GM21515 (cell line): ENCODE results near the gene DPYD.

Experiments used
- ATAC-seq: cut with Tn5 transposase; IDR thresholded peaks from one replicate; pipeline ENCODE4 v1.9.1; 2021; ENCODE audit not compliant: unreplicated experiment

The DPYD gene

GRCh38 chr1:97792655-97793054 lies 128.2 kb downstream of the DPYD start:
- ATAC-seq: no peak

GRCh38 chr1:97791251-97791650 lies 129.6 kb downstream of the DPYD start:
- peak; percentile 80 for ATAC-seq

- ATAC-seq: no peak
Observed at GRCh38 chr1:97787231-97787630, 133.6 kb downstream of the DPYD start.

- ATAC-seq: no peak
Observed at GRCh38 chr1:97784661-97785060, 136.2 kb downstream of the DPYD start.

GRCh38 chr1:97783751-97784150 lies 137.1 kb downstream of the DPYD start:
- no peak for ATAC-seq

- ATAC-seq: peak; percentile 54
Observed at GRCh38 chr1:97781762-97782337, 139.0 kb downstream of the DPYD start.

GRCh38 chr1:97780884-97781283 lies 139.9 kb downstream of the DPYD start:
- ATAC-seq: no peak

GRCh38 chr1:97778718-97779117 lies 142.1 kb downstream of the DPYD start:
- ATAC-seq: no peak

- ATAC-seq: no peak
Observed at GRCh38 chr1:97770376-97770775, 150.5 kb downstream of the DPYD start.

GRCh38 chr1:97767381-97767780 lies 153.5 kb downstream of the DPYD start:
- no peak for ATAC-seq

- no peak for ATAC-seq
Observed at GRCh38 chr1:97764991-97765390, 155.8 kb downstream of the DPYD start.

- no peak for ATAC-seq
Observed at GRCh38 chr1:97761637-97762036, 159.2 kb downstream of the DPYD start.

- ATAC-seq: no peak
Observed at GRCh38 chr1:97759078-97759477, 161.8 kb downstream of the DPYD start.

GRCh38 chr1:97758541-97759057 lies 162.2 kb downstream of the DPYD start:
- no peak for ATAC-seq

GRCh38 chr1:97745912-97746311 lies 174.9 kb downstream of the DPYD start:
- no peak for ATAC-seq

- ATAC-seq: no peak
Observed at GRCh38 chr1:97744977-97745376, 175.9 kb downstream of the DPYD start.

- no peak for ATAC-seq
Observed at GRCh38 chr1:97743129-97743528, 177.7 kb downstream of the DPYD start.

- no peak for ATAC-seq
Observed at GRCh38 chr1:97740891-97741290, 179.9 kb downstream of the DPYD start.

- no peak for ATAC-seq
Observed at GRCh38 chr1:97739596-97740103, 181.2 kb downstream of the DPYD start.

- no peak for ATAC-seq
Observed at GRCh38 chr1:97738270-97738669, 182.6 kb downstream of the DPYD start.

- no peak for ATAC-seq
Observed at GRCh38 chr1:97730271-97730670, 190.6 kb downstream of the DPYD start.

- ATAC-seq: no peak
Observed at GRCh38 chr1:97728436-97728835, 192.4 kb downstream of the DPYD start.

- no peak for ATAC-seq
Observed at GRCh38 chr1:97727029-97727428, 193.8 kb downstream of the DPYD start.
